Endothelial cell of umbilical vein (primary cell): ENCODE results near the gene RHEBL1.

Experiments used
- POLR2AphosphoS5 ChIP-seq: IDR thresholded peaks from 2 replicates; pipeline ENCODE4 v1.6.1; 2012; ENCODE audit warnings: low read depth, mild to moderate bottlenecking, control low read depth, low read length, moderate library complexity; ENCODE audit not compliant: insufficient read depth
- TF ChIP-seq, protein P1 (sequence below): IDR thresholded peaks from 2 replicates; pipeline ENCODE4 v1.6.1; 2011; ENCODE audit not compliant: insufficient read depth, insufficient read length
- TF ChIP-seq, protein P2 (sequence below), 2 donors: IDR thresholded peaks; 1 replicate in 1 of 2; 2 replicates in 1 of 2; pipeline ENCODE4 v1.5.1; 2011; ENCODE audit warnings: low read length in 2 of 2, mild to moderate bottlenecking in 2 of 2, moderate library complexity in 2 of 2, control low read depth in 1 of 2, inconsistent platforms in 1 of 2, low read depth in 1 of 2; ENCODE audit not compliant: insufficient read depth in 1 of 2; ENCODE audit errors: extremely low read depth in 1 of 2

DNA sequence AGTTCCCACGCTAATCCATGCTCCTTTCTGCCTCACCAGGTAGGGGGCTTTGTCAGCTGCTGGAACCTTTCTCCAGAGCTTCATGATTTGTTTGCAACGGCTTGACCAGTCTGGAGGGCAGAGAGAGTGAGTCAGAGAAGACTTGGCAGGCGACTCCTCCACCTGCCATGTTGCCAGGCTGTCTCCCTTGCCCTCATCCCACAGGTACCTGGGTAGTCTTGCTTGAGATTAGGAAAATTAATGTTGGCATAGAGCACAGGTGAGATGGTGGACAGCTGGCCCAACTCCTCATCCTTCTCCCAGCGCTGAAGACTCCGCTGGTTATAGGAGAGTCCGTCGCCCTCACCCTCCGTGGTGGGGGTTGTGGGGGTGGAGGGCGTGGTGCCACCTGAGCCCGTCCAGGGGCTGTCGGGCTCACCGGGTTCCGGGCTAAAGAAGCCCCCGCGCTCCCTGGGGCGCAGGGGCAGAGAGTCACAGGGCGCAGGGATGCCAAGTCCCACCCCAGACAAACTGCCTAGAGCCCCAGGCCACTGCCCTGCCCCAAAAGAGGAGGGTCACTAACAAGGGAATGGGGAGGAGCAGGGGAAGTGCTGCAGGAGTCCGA, 27.8 kb downstream of the RHEBL1 start:
- TF ChIP-seq, protein P1, sequence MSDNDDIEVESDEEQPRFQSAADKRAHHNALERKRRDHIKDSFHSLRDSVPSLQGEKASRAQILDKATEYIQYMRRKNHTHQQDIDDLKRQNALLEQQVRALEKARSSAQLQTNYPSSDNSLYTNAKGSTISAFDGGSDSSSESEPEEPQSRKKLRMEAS, result no peak
- TF ChIP-seq, protein P2, sequence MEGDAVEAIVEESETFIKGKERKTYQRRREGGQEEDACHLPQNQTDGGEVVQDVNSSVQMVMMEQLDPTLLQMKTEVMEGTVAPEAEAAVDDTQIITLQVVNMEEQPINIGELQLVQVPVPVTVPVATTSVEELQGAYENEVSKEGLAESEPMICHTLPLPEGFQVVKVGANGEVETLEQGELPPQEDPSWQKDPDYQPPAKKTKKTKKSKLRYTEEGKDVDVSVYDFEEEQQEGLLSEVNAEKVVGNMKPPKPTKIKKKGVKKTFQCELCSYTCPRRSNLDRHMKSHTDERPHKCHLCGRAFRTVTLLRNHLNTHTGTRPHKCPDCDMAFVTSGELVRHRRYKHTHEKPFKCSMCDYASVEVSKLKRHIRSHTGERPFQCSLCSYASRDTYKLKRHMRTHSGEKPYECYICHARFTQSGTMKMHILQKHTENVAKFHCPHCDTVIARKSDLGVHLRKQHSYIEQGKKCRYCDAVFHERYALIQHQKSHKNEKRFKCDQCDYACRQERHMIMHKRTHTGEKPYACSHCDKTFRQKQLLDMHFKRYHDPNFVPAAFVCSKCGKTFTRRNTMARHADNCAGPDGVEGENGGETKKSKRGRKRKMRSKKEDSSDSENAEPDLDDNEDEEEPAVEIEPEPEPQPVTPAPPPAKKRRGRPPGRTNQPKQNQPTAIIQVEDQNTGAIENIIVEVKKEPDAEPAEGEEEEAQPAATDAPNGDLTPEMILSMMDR (IDR thresholded peaks at IDR 0.05; ENCODE audit: extremely low read depth in 1 of 2, insufficient read depth in 1 of 2, low read depth in 1 of 2, low read length in 2 of 2), result no peak
- TF ChIP-seq POLR2AphosphoS5, result no peak
